ENCODE results near the gene C11orf24. TPM values are rescaled to one million over a fixed set of nuclear protein-coding genes. Genes with fewer than 3 reads are reported as not detected.

C11orf24 gene
- total and polyA plus RNA-seq, 9 of the 15 experiments (the other 6 are each of a cell fraction or from before 2014, with no cell fraction given) = 2.0 to 65.2 (median 32.5) TPM

DNA sequence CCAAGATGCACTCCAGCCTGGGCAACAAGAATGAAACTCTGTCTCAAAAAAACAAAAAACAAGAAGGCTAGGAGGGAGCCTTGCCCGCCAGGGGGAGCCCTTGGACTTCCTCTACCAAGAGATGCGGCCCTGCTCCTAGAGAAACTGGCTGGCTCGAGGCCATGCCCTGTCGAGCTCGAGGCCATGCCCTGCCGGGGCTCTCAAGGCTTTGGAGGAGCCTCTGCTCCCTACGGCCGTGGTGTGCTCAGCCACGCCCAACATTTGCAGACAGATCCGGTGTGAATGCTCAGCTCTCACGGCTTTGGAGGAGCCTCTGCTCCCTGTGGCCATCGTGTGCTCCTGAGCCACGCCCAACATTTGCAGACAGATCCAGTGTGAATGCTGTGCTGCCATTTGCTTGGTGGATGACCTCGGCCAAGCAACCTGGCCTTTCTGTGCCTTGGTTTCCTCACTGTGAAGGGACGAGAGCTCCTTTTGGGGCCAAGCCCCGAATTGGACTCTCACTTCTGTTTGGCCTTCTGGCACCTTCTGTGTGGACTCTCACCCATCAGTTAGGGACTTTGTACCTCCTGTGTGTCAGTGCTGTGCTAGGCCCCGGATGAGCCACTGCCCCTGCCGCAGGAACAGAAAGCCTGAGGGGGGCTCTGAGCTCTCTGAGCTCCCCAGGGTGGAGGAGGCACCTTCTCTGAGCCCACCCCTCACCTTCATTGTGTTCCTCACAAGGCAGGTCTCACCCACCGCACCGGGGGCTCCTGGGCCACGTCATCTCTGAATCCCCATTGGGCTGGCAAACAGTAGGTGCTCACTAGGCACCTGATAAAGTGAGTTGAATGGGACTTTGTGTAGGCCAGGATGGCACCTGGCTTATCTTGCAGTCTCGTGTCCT, 14.1 kb downstream of the C11orf24 start (continued):
- TF ChIP-seq KDM1A (IDR thresholded peaks at IDR 0.05) (no peak), FOSL1 (tag; conservative IDR thresholded peaks at IDR 0.05) (0 out of 2 replicates have a peak, but pooled peaks have one; percentile 19), CUX1 (CRISPR knock-in tag; IDR thresholded peaks at IDR 0.05) (no peak), KDM4B (IDR thresholded peaks at IDR 0.05; ENCODE audit: borderline replicate concordance in 2 of 2, low read depth in 1 of 2) (no peak), JUND (IDR thresholded peaks at IDR 0.05; ENCODE audit: borderline replicate concordance, low read depth, low read length) (peak; percentile 6; the same call in 1 of the 2 replicates), JUND (tag; IDR thresholded peaks at IDR 0.05; ENCODE audit: borderline replicate concordance, low read depth, low read length) (peak; percentile 27; the same call in 1 of the 3 replicates), ZBTB26 (CRISPR knock-in tag; IDR thresholded peaks at IDR 0.05) (peak; percentile 18; the same call in 1 of the 2 replicates), ZNF717 (CRISPR knock-in tag; IDR thresholded peaks at IDR 0.05) (no peak), HDAC6 (IDR thresholded peaks at IDR 0.05; ENCODE audit: low read depth, low read length) (no peak), L3MBTL2 (IDR thresholded peaks at IDR 0.05) (peak; percentile 99), FOXK1 (CRISPR knock-in tag; IDR thresholded peaks at IDR 0.05; ENCODE audit: borderline replicate concordance) (no peak), WHSC1 (IDR thresholded peaks at IDR 0.05; ENCODE audit: low read length) (no peak), NR2C2 (CRISPR knock-in tag; IDR thresholded peaks at IDR 0.05) (no peak), NR2C2 (tag; IDR thresholded peaks at IDR 0.05) (peak; percentile 44; the same call in 1 of the 2 replicates), TAF9B (IDR thresholded peaks at IDR 0.05; ENCODE audit: partially characterized antibody) (no peak), TBP (optimal IDR thresholded peaks at IDR 0.05; ENCODE audit: low read depth, low read length) (no peak), ETV1 (tag; conservative IDR thresholded peaks at IDR 0.05; ENCODE audit: low read depth) (peak; percentile 59; the same call in 1 of the 2 replicates), POLR3A (IDR thresholded peaks at IDR 0.05; ENCODE audit: borderline replicate concordance, extremely low read depth, insufficient read depth, insufficient read length) (no peak), MBD2 (IDR thresholded peaks at IDR 0.05; ENCODE audit: borderline replicate concordance, low read depth) (no peak)
- TF ChIP-seq, protein P1, sequence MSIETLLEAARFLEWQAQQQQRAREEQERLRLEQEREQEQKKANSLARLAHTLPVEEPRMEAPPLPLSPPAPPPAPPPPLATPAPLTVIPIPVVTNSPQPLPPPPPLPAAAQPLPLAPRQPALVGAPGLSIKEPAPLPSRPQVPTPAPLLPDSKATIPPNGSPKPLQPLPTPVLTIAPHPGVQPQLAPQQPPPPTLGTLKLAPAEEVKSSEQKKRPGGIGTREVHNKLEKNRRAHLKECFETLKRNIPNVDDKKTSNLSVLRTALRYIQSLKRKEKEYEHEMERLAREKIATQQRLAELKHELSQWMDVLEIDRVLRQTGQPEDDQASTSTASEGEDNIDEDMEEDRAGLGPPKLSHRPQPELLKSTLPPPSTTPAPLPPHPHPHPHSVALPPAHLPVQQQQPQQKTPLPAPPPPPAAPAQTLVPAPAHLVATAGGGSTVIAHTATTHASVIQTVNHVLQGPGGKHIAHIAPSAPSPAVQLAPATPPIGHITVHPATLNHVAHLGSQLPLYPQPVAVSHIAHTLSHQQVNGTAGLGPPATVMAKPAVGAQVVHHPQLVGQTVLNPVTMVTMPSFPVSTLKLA (conservative IDR thresholded peaks at IDR 0.05) = peak in 1 of 2 experiments; percentile 54; a peak in 2 of 4 replicates
